ENCODE data around the gene ACTR3C.
A peak's percentile ranks its signal among the peaks of the same experiment; 100 is the strongest.

The ACTR3C gene

DNA sequence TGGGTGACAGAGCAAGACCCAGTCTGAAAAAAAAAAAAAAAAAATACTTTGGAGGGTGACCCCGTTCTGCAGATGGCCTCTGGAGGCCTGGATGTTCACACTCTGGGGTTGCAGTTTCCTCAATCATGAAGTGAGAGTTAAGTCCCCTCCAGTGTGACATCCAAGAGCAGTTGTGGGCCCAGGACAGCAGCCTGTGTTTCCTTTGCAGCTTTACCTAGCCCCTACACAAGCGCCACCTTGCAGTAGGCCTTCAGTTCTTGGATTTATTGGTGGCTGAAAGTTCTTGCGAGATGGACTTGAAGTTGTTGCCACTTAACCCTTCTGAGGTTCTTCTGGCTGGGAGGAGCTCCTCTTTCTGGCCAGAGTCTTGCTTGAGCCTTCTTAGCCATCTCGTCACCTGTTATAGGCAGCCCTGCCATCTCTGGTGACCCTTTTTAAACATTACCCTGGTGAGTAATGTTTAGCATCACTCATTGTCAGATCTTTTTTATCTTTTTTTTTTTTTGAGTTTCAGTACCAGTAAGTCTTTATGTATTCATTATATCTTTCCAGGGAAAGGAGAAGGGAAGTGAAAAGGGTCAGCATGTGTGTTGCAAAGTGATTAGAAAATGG lies 3.4 kb upstream of the ACTR3C start:
- no peak for DNase-seq (ENCODE audit: low spot score)
- in situ Hi-C loops (cut with MboI; ENCODE audit: low pct_unique_long_range_greater_than_20kb, low sequenced_read_pairs, unreplicated experiment) = no loop called here
- TF ChIP-seq, protein P1, sequence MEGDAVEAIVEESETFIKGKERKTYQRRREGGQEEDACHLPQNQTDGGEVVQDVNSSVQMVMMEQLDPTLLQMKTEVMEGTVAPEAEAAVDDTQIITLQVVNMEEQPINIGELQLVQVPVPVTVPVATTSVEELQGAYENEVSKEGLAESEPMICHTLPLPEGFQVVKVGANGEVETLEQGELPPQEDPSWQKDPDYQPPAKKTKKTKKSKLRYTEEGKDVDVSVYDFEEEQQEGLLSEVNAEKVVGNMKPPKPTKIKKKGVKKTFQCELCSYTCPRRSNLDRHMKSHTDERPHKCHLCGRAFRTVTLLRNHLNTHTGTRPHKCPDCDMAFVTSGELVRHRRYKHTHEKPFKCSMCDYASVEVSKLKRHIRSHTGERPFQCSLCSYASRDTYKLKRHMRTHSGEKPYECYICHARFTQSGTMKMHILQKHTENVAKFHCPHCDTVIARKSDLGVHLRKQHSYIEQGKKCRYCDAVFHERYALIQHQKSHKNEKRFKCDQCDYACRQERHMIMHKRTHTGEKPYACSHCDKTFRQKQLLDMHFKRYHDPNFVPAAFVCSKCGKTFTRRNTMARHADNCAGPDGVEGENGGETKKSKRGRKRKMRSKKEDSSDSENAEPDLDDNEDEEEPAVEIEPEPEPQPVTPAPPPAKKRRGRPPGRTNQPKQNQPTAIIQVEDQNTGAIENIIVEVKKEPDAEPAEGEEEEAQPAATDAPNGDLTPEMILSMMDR (IDR thresholded peaks at IDR 0.05; ENCODE audit: extremely low read depth, insufficient read depth, missing control alignments) = no peak

DNA sequence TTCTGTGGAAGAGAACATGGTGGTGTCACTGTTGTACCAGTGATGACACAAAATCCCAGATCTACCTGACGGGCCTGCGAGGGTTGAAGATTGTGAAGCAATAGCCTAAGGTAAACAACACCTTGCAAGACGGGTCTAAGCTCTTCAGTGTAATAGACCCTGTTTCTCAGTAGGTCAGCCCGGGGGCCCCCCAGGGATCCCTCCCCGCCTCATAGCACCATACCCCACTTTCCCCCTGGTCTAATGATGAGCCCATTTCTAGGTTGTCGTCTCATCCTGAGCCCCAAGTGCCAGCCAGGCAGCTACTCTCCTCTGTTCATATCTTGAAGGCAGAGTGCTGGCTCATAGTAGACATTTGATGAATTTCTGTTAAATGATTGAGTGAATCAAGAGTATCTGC lies 2.6 kb upstream of the ACTR3C start:
- in situ Hi-C loops (cut with MboI; ENCODE audit: low pct_unique_long_range_greater_than_20kb, low sequenced_read_pairs, unreplicated experiment) = no loop called here
- TF ChIP-seq, protein P1 (IDR thresholded peaks at IDR 0.05; ENCODE audit: extremely low read depth, insufficient read depth, missing control alignments) = no peak
- no peak for DNase-seq (ENCODE audit: low spot score)

DNA sequence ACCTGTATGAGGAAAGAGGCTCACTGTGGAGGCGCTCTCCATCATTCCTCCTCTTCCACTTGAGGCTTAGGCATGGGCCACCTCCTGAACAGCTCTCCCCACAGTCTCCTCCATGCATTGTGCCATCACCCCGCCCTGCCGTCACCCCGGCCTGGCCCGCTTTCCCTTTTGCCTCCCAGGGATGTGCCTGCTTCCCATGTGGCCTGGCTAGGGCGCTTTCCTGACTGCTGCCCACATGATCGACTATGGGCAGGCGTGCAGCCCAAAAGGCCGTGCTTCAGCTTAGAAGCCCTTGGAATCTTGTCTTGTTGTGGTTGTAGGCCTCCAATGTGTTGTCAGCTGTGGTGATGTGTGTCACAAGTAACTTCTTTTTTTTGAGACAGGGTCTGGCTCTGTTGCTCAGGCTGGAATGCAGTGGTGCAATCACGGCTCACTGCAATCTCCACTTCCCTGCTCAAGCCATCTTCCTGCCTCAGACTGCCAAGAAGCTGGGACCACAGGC lies 1.8 kb upstream of the ACTR3C start:
- in situ Hi-C loops (cut with MboI; ENCODE audit: low pct_unique_long_range_greater_than_20kb, low sequenced_read_pairs, unreplicated experiment) = no loop called here
- TF ChIP-seq, protein P1 (IDR thresholded peaks at IDR 0.05; ENCODE audit: extremely low read depth, insufficient read depth, missing control alignments) = no peak
- DNase-seq (ENCODE audit: low spot score) = no peak

DNA sequence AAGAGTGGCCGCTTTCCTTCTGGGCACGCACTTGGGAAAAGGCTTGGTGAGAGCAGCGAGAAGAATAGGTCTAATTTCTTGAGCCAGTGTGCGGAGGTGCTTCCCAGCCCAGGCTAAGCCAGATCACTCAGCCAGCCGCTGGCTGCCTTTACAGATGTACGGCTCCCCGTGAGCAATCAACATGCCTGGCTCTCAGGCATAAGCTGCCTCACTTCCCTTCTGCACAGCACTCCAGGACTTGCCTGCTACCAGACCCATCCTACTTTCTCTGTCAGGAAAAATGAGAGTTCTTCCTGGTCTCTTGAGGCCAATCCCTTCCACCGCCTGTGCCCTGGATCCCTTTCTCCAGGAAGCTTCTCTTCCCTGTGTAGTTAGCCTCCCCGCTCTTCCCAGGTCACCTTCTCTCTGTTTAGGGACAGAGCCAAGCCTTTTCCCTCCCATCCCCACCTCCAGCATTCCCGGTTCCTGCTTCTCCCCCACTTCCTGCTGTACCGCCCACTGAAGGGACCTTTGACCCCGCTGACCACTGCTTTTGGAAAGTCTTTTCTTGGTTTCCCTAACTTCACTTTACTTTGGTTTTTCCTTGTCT lies 1.1 kb upstream of the ACTR3C start:
- in situ Hi-C loops (cut with MboI; ENCODE audit: low pct_unique_long_range_greater_than_20kb, low sequenced_read_pairs, unreplicated experiment) = no loop called here
- TF ChIP-seq, protein P1 (IDR thresholded peaks at IDR 0.05; ENCODE audit: extremely low read depth, insufficient read depth, missing control alignments) = no peak
- DNase-seq (ENCODE audit: low spot score) = peak; percentile 14

DNA sequence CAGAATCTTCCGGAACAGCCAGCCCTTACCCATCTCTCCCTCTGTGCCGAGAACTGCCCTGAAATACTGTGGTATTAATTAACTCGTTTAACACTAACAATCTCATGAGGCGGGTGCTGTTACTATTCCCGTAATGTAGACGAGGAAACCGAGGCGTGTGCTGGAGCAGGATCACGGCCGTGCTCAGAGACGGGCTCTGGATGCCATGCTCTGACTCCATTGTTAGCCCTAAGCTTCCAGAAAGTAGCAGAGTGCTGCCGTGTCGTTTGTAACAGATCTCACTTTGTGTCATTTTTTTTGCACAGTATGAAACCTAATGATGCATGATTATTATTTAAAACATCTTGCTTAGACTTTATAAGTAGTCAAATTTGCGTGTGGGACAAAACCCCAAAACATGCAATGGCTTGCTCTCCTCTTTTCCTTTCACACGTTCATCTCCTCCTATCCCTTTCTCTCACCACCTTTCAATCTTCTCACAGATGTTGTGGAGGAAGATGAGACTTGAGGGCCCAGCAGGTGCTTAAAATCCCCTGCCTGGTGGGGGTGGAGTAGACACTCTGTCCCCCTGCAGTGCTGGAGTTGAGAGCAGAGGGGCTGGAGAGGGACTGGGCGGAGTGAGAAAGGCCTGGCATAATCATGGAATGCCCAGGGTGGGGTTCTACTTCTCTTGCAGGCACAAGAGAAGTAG lies 482 bp upstream of the ACTR3C start:
- TF ChIP-seq, protein P1 (IDR thresholded peaks at IDR 0.05; ENCODE audit: extremely low read depth, insufficient read depth, missing control alignments) = no peak
- in situ Hi-C loops (cut with MboI; ENCODE audit: low pct_unique_long_range_greater_than_20kb, low sequenced_read_pairs, unreplicated experiment) = no loop called here
- peak; percentile 28 for DNase-seq (ENCODE audit: low spot score)

DNA sequence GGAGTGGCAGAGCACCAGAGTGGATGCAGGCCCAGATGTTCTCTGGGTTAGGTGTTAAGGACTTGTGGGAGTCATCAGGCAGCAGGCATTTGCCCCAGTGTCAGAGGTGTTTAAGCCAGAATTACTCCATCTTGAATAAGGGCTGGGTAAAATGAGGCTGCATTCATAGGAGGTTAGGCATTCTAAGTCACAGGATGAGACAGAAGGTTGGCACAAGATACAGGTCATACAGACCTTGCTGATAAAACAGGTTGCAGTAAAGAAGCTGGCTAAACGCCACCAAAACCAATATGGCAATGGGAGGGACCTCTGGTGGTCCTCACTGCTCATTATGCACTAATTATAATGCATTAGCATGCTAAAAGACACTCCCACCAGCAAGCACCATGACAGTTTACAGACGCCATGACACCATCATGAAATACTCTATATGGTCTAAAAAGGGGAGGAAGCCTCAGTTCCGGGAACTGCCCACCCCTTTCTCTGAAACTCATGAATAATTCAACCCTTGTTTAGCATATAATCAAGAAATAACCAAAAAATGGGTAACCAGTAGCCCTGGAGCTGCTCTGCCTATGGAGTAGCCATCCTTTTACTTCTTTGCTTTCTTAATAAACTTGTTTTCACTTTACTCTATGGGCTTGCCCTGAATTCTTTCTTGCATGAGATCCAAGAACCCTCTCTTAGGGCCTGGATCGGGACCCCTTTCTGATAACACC lies 1.1 kb downstream of the ACTR3C start:
- DNase-seq (ENCODE audit: low spot score) = no peak
- in situ Hi-C loops (cut with MboI; ENCODE audit: low pct_unique_long_range_greater_than_20kb, low sequenced_read_pairs, unreplicated experiment) = no loop called here
- TF ChIP-seq, protein P1 (IDR thresholded peaks at IDR 0.05; ENCODE audit: extremely low read depth, insufficient read depth, missing control alignments) = no peak

Measured in GM13977 (cell line).